Measurements from ENCODE around the gene CLSTN1.
"Not testable (repeated sequence)": the region's sequence is repeated elsewhere in the genome, so short reads cannot be mapped to it uniquely, and the experiment has no call there.

CLSTN1 gene

GRCh38 chr1:9825093-9826074 lies 1.6 kb upstream of the CLSTN1 start:
- DNase-seq (ENCODE audit: low spot score), result peak; percentile 60

DNA sequence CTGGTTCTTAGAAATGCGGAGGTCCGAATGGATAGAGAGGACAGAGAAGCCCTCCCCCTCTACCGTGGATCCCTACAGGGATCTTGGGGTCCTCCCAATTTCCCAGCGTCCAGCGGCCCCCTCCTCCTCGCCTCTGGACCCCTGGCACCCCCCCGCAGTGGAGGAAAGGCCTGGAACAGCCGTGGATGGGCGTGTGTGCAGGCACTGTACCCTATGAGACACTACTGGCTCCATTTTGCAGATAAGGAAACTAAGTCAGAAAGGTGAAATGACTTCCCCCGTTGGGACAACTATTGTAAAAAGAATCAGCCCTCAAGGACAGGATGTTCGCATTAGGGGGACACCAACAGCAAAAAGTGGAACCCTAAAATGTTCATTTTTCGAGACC lies 931 bp upstream of the CLSTN1 start:
- no peak for DNase-seq (ENCODE audit: low spot score)

GRCh38 chr1:9823693-9823942 lies 147 bp downstream of the CLSTN1 start:
- no peak for DNase-seq (ENCODE audit: low spot score)

GRCh38 chr1:9822897-9823692 lies 670 bp downstream of the CLSTN1 start:
- DNase-seq (ENCODE audit: low spot score), result peak; percentile 69

- DNase-seq (ENCODE audit: low spot score), result no peak
Observed at GRCh38 chr1:9822490-9822889, 1.3 kb downstream of the CLSTN1 start.

DNA sequence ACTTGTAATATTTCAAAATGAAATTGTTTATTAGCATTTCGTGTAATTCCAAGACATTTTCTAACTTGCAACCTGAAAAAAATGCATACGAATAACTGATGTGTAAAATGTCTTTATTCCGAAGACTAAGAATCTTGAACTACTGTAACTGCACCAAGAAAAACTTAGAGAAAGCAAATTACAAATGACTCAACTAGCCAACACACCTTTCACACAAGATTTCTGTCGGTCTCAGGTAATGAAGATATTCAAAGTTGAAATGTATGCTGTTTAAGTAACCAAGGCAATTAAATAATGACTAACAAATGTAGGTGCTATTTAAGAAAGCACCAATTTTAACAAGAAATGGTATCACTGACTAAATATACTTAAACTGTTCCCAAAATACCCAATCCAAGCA lies 2.1 kb downstream of the CLSTN1 start:
- no peak for DNase-seq (ENCODE audit: low spot score)

- peak; percentile 54 for DNase-seq (ENCODE audit: low spot score)
Observed at GRCh38 chr1:9820521-9820920, 3.2 kb downstream of the CLSTN1 start.

DNA sequence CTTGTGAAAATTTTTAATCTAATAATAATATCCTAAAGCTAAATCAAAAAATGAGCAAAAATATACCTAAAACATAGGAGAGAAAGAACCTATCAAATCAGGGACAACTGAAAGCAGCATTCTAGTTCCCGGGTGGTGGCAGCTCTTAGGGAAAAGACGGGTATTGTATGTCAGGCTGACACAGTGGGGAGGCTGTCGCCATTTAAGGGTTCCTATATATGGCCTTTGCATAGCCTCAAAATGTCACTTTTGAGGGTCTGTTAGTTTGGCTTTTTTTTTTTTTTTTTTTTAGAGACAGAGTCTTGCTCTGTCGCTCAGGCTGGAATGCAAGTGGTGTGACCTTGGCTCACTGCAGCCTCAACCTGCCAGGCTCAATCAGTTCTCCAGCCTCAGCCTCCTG lies 6.0 kb downstream of the CLSTN1 start:
- DNase-seq (ENCODE audit: low spot score), result no peak

DNA sequence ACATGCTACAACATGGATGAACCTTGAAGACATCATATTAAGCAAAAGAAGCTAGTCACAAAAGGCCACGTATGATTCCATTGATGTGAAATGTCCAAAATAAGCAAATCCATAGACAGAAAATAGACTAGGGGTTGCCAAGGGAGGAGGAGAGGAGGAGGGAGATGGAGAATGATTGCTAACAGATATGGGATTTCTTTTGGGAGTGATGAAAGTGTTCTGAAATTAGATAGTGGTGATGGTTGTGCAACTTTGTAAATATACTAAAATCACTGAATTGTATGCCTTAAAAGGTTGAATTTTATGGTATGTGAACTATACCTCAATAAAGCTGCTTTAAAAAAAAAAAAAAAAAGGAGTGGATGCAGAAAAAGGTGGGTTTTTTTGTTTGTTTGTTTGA lies 7.6 kb downstream of the CLSTN1 start:
- no peak for DNase-seq (ENCODE audit: low spot score)

DNA sequence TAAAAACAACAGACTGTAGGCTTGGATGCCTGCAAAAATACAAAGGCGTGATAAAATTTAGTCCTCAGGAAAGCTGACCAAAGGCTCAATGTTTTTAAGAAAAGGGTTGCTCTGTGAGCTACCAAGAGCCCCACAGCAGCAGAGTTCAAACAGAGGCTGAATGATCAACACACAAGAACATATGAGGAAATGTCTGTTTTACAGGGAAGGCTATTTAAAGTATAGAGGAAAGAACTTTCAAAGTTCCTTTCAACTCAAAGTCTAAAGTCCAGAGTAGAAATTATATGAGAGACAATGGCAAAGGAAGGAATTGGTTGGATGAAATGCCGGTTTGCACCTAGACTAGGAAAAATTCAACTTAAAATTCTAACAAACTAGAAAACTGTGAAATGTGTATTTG lies 8.6 kb downstream of the CLSTN1 start:
- DNase-seq (ENCODE audit: low spot score), result no peak

- DNase-seq (ENCODE audit: low spot score), result no peak
Observed at GRCh38 chr1:9814619-9815018, 9.1 kb downstream of the CLSTN1 start.

DNA sequence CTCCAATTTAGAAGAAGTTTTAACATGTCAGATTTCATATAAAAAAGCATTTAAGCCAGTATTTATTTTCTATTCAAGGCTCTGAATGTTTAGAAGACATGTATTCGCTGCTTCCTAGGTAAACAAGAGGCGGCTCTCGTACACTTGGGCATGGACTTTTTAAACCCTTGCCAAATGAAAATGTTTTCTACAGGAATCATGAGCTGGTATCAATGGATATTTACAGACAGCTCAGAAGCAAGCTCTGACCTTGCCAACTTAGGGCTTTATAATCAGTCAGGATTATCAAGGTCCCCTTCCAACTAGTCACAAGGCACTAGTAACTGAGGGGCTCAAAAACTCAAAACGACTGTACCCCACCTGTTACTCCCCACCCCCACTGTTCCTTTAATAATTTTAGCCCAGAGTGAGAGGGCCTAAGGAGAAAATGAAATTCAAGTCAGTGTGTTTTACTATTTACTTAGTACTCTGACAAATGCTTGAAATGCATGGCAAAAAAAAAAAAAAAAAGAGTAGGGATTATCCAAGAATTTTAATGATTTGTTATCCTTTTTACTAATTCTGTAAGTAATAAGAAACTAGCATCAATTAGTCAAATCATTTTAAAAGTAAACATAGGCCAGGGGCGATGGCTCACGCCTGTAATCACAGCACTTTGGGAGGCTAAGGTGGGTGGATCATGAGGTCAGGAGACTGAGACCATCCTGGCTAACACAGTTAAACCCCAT lies 12.4 kb downstream of the CLSTN1 start:
- DNase-seq (ENCODE audit: low spot score), result no peak

DNA sequence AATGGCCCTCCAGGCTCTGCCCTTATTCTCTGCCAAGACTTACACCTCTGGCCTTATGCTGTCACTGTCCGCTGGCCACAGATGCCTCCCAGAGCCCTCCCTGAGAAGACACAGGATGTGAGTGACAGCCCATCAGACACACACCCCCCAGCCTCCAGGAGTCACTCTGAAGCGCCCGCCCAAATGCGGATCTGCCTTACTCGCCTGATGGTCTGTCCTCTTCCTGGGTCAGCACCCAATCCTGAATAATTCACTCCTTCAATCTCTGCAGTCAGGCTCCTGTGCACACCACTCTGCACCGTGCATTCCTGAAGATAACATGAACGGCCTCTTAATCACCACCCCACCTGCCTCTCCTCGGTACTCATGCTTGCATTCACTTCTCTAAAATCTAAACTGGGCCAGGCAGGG lies 14.7 kb downstream of the CLSTN1 start:
- DNase-seq (ENCODE audit: low spot score), result no peak

GRCh38 chr1:9808459-9808858 lies 15.3 kb downstream of the CLSTN1 start:
- DNase-seq (ENCODE audit: low spot score), result no peak

GRCh38 chr1:9807541-9807940 lies 16.2 kb downstream of the CLSTN1 start:
- DNase-seq (ENCODE audit: low spot score), result no peak

DNA sequence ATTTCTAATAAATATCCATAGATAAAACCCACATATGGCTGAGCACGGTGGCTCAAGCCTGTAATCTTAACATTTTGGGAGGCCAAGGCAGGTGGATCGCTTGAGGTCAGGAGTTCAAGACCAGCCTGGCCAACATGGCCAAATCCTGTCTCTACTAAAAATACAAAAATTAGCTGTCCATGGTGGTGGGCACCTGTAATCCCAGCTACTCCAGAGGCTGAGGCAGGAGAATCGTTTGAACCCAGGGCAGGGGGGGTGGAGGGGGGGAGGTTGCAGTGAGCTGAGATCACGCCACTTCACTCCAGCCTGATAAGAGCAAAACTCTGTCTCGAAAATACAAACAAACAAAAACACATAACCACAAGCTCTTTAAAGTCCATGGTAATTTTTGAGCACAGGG lies 17.8 kb downstream of the CLSTN1 start:
- not testable (repeated sequence) for DNase-seq (ENCODE audit: low spot score)

GRCh38 chr1:9805006-9805508 lies 18.7 kb downstream of the CLSTN1 start:
- DNase-seq (ENCODE audit: low spot score), result no peak

GRCh38 chr1:9803003-9803918 lies 20.5 kb downstream of the CLSTN1 start:
- not testable (repeated sequence) for DNase-seq (ENCODE audit: low spot score)

GRCh38 chr1:9801909-9802308 lies 21.9 kb downstream of the CLSTN1 start:
- DNase-seq (ENCODE audit: low spot score), result no peak

DNA sequence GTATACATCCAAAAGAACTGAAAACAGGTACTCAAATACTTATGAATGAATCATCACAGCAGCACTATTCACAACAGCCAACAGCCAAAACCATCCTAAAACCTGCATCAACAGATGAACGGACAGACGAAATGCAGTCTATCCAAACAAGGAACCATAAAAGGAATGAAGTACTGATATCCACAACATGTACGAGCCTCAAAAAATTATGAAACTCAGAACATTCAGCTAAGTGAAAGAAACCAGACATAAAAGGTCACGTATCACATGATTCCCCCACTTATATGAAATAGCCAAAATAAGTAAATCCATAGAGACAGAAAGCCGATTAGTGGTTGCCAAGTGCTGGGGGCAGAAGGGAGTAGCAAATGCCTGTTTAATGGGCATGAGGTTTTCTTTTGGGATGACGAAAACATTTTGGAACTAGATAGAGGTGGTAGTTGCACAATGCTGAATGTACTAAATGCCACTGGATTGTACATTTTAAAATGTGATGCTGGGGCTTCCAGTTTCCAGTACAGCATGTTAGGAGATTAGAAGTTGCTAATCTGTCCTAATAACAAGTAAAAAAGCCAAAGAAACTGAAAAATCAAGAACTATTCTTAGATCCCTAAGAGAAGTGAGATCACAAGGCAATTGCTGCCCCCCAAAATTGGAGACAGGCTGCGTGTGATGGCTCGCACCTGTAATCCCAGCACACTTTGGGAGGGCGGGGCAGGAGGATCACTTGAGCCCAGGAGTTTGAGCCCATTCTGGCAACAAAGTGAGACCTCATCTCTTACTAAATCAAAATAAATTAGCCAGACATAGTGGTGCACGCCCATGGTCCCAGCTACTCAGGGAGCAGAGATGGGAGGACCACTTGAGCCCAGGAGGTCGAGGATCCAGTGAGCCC lies 25.3 kb downstream of the CLSTN1 start:
- no peak for DNase-seq (ENCODE audit: low spot score)

Measured in NAMALWA (cell line).